ENCODE results near the gene PRLR. TPM values are rescaled to one million over a fixed set of nuclear protein-coding genes. Genes with fewer than 3 reads are reported as not detected.

PRLR gene
- total and polyA plus RNA-seq, 4 donors = 3.5 to 44.5 (median 14.3) TPM

DNA sequence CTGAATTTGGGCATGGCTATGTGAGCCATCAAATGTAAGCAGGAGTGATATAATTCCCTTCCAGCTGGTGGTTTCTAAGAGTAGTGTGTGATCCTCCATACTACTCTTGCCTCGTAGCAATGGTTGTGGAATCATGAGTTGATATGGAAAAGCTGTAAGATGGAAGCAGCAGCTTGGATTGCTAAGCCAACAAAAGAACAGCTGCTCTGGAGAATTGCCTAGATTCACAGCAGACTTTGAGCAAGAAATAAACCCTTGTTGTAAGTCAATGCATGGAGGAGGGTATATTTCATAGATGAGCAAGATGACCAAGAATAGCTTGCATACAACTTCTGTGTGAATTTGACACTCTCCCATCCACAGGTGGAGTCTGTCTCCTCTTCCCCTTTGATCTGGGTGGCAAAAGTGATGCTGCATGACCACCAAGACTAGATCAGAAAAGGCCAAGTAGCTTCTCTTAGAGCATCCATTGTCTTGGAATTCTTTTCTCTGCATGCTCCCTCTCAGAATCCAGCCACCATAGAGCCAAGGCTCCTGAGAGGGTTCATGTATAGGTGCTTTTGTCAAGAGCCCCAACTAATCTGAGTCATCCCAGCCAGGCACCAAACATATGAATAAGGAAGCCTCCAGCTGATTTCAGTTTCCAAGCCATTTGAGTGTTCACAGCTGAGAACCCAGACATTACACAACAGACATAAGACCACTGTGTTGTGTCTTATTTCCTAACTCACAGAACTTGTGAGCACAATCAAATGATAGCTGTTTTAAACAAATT, 79.0 kb downstream of the PRLR start:
- Histone ChIP-seq H3K9ac (ENCODE audit: low read depth in 1 of 2, low read length in 2 of 2) (no peak overlapping the region), H3K9me3 (ENCODE audit: control insufficient read depth in 4 of 4, low read length in 3 of 4) (no peaks in the 10 kb centered on the region), H3K27me3 (ENCODE audit: control insufficient read depth in 4 of 4, insufficient read depth in 4 of 4, low read length in 3 of 4) (no peaks in the 10 kb centered on the region), H3K36me3 (ENCODE audit: control insufficient read depth in 4 of 4, insufficient read depth in 3 of 4, low read depth in 1 of 4, low read length in 3 of 4) (no peaks in the 10 kb centered on the region), H3K27ac (ENCODE audit: low read depth in 1 of 2, low read length in 2 of 2) (no peak overlapping the region), H3K4me3 (ENCODE audit: low read depth in 1 of 3, low read length in 3 of 3) (no peak overlapping the region), H3K4me1 (ENCODE audit: control insufficient read depth in 4 of 4, insufficient read depth in 4 of 4, low read length in 3 of 4) (no peaks in the 10 kb centered on the region)
- WGBS = 89% methylated on average over 1 of the region's 1 CpG
- no peak for DNase-seq (ENCODE audit: low spot score)
- no peak for TF ChIP-seq SP1 (IDR thresholded peaks at IDR 0.05)
- no peak for TF ChIP-seq TAF1 (conservative IDR thresholded peaks at IDR 0.05)
- no peak for TF ChIP-seq RAD21 (IDR thresholded peaks at IDR 0.05)
- TF ChIP-seq, protein P1, sequence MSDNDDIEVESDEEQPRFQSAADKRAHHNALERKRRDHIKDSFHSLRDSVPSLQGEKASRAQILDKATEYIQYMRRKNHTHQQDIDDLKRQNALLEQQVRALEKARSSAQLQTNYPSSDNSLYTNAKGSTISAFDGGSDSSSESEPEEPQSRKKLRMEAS (IDR thresholded peaks at IDR 0.05) = no peak
- no peak for TF ChIP-seq FOXA1 (IDR thresholded peaks at IDR 0.05)
- TF ChIP-seq, protein P2, sequence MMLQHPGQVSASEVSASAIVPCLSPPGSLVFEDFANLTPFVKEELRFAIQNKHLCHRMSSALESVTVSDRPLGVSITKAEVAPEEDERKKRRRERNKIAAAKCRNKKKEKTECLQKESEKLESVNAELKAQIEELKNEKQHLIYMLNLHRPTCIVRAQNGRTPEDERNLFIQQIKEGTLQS (IDR thresholded peaks at IDR 0.05) = no peak
- TF ChIP-seq, protein P3, sequence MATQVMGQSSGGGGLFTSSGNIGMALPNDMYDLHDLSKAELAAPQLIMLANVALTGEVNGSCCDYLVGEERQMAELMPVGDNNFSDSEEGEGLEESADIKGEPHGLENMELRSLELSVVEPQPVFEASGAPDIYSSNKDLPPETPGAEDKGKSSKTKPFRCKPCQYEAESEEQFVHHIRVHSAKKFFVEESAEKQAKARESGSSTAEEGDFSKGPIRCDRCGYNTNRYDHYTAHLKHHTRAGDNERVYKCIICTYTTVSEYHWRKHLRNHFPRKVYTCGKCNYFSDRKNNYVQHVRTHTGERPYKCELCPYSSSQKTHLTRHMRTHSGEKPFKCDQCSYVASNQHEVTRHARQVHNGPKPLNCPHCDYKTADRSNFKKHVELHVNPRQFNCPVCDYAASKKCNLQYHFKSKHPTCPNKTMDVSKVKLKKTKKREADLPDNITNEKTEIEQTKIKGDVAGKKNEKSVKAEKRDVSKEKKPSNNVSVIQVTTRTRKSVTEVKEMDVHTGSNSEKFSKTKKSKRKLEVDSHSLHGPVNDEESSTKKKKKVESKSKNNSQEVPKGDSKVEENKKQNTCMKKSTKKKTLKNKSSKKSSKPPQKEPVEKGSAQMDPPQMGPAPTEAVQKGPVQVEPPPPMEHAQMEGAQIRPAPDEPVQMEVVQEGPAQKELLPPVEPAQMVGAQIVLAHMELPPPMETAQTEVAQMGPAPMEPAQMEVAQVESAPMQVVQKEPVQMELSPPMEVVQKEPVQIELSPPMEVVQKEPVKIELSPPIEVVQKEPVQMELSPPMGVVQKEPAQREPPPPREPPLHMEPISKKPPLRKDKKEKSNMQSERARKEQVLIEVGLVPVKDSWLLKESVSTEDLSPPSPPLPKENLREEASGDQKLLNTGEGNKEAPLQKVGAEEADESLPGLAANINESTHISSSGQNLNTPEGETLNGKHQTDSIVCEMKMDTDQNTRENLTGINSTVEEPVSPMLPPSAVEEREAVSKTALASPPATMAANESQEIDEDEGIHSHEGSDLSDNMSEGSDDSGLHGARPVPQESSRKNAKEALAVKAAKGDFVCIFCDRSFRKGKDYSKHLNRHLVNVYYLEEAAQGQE (IDR thresholded peaks at IDR 0.05) = no peak
- TF ChIP-seq, protein P4, sequence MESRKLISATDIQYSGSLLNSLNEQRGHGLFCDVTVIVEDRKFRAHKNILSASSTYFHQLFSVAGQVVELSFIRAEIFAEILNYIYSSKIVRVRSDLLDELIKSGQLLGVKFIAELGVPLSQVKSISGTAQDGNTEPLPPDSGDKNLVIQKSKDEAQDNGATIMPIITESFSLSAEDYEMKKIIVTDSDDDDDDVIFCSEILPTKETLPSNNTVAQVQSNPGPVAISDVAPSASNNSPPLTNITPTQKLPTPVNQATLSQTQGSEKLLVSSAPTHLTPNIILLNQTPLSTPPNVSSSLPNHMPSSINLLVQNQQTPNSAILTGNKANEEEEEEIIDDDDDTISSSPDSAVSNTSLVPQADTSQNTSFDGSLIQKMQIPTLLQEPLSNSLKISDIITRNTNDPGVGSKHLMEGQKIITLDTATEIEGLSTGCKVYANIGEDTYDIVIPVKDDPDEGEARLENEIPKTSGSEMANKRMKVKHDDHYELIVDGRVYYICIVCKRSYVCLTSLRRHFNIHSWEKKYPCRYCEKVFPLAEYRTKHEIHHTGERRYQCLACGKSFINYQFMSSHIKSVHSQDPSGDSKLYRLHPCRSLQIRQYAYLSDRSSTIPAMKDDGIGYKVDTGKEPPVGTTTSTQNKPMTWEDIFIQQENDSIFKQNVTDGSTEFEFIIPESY (IDR thresholded peaks at IDR 0.05) = no peak

DNA sequence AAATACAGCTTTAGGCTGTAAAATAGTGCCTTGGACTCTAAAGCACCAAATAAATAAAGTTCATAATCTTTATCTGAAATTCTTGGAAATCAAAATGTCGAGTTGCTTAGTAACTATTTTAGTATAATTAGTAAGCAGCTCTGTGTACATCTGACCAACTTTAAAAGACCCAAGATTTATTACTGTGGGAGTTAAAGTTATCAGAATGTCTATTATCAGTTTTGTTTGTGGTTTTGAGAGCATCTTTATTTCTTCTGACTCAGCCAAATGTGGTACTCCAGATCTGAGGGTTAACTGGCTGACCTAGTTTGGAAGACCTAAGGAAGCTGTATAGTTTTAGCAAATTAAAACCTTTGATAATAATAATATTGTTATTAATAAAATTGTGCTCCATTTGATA, 81.2 kb downstream of the PRLR start:
- WGBS = 78% methylated on average over 1 of the region's 1 CpG
- Histone ChIP-seq H3K4me3 (ENCODE audit: low read depth in 1 of 3, low read length in 3 of 3) (no peak overlapping the region), H3K9me3 (ENCODE audit: control insufficient read depth in 4 of 4, low read length in 3 of 4) (no peaks in the 10 kb centered on the region), H3K4me1 (ENCODE audit: control insufficient read depth in 4 of 4, insufficient read depth in 4 of 4, low read length in 3 of 4) (no peaks in the 10 kb centered on the region), H3K27me3 (ENCODE audit: control insufficient read depth in 4 of 4, insufficient read depth in 4 of 4, low read length in 3 of 4) (no peaks in the 10 kb centered on the region), H3K9ac (ENCODE audit: low read depth in 1 of 2, low read length in 2 of 2) (no peak overlapping the region), H3K27ac (ENCODE audit: low read depth in 1 of 2, low read length in 2 of 2) (no peak overlapping the region), H3K36me3 (ENCODE audit: control insufficient read depth in 4 of 4, insufficient read depth in 3 of 4, low read depth in 1 of 4, low read length in 3 of 4) (no peaks in the 10 kb centered on the region)
- no peak for DNase-seq (ENCODE audit: low spot score)
- TF ChIP-seq RAD21 (IDR thresholded peaks at IDR 0.05) = no peak
- TF ChIP-seq TAF1 (conservative IDR thresholded peaks at IDR 0.05) = no peak
- no peak for TF ChIP-seq SP1 (IDR thresholded peaks at IDR 0.05)
- TF ChIP-seq GABPA (IDR thresholded peaks at IDR 0.05 in 1 of 2, conservative IDR thresholded peaks at IDR 0.05 in 1 of 2) = no peak
- no peak for TF ChIP-seq YY1 (IDR thresholded peaks at IDR 0.05)
- TF ChIP-seq, protein P2 (IDR thresholded peaks at IDR 0.05) = no peak
- no peak for TF ChIP-seq FOXA1 (IDR thresholded peaks at IDR 0.05)
- TF ChIP-seq HNF4G (IDR thresholded peaks at IDR 0.05) = no peak
- TF ChIP-seq, protein P4 (IDR thresholded peaks at IDR 0.05) = no peak
- no peak for TF ChIP-seq HNF4A (conservative IDR thresholded peaks at IDR 0.05)
- no peak for TF ChIP-seq RXRA (IDR thresholded peaks at IDR 0.05)
- TF ChIP-seq, protein P5, sequence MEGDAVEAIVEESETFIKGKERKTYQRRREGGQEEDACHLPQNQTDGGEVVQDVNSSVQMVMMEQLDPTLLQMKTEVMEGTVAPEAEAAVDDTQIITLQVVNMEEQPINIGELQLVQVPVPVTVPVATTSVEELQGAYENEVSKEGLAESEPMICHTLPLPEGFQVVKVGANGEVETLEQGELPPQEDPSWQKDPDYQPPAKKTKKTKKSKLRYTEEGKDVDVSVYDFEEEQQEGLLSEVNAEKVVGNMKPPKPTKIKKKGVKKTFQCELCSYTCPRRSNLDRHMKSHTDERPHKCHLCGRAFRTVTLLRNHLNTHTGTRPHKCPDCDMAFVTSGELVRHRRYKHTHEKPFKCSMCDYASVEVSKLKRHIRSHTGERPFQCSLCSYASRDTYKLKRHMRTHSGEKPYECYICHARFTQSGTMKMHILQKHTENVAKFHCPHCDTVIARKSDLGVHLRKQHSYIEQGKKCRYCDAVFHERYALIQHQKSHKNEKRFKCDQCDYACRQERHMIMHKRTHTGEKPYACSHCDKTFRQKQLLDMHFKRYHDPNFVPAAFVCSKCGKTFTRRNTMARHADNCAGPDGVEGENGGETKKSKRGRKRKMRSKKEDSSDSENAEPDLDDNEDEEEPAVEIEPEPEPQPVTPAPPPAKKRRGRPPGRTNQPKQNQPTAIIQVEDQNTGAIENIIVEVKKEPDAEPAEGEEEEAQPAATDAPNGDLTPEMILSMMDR (IDR thresholded peaks at IDR 0.05; ENCODE audit: low read depth, low read length, missing input control) = no peak

Data from liver (tissue), 9 donors.